GM12878 (cell line): Measurements from ENCODE around the gene DNAJC15. TPM values are rescaled to one million over a fixed set of nuclear protein-coding genes. Genes with fewer than 3 reads are reported as not detected.

Source experiments
- ATAC-seq: fragments of 200-7000 bp; cut with Tn5 transposase; 3 replicates; pipeline ENCODE4 v1.9.1; 2020; ENCODE audit warnings: mild to moderate bottlenecking, moderate library complexity
- BruUV-seq: library from RNA; stranded (reverse); fragments of 400-500 nt; replicated peaks from 2 replicates; lab custom pipeline; 2021; lab: Mats Ljungman, UMichigan
- CTCF ChIA-PET: fragments of 300-600 bp; sonication (Branson Sonifier 250); formaldehyde crosslinking; extraction: SDS; loops from one replicate; lab custom pipeline; 2021; ENCODE audit warnings: inconsistent platforms; lab: Yijun Ruan, JAX
- POLR2A ChIA-PET: fragments of 350-600 bp; formaldehyde crosslinking; extraction: SDS; loops from one replicate; lab custom pipeline; 2021; ENCODE audit warnings: inconsistent platforms; lab: Charles Lee
- RAD21 ChIA-PET: fragments of 300-600 bp; sonication (Branson Sonifier 250); formaldehyde crosslinking; loops from one replicate; lab custom pipeline; 2023; ENCODE audit warnings: antibody characterized with exemption; ENCODE audit not compliant: unreplicated experiment; lab: Charles Lee
- SMC1A ChIA-PET: fragments of 300-600 bp; sonication (Branson Sonifier 250); formaldehyde crosslinking; loops from one replicate; lab custom pipeline; 2023; ENCODE audit not compliant: unreplicated experiment, uncharacterized antibody; lab: Charles Lee
- DNase-seq: peaks from one replicate; pipeline ENCODE4 v3.0.0-alpha.2; 2011; ENCODE audit warnings: low read depth, low spot score
- FAIRE-seq: peaks from 3 replicates; lab custom pipeline; 2011; peaks lifted over from hg19 to GRCh38; lab: Jason Lieb, UNC
- H2AFZ ChIP-seq: 2 replicates; pipeline ENCODE4 v1.6.0; 2011; ENCODE audit warnings: low read depth, low read length, control low read depth; ENCODE audit not compliant: control insufficient read depth
- H3K27ac ChIP-seq: 2 replicates; pipeline ENCODE4 v1.5.1; 2011; ENCODE audit warnings: control low read depth; ENCODE audit not compliant: control insufficient read depth, insufficient read depth
- H3K27me3 ChIP-seq, 2 experiments: replicated peaks in 1 of 2; 2 replicates each; pipeline versions ENCODE4 v1.6.0 to v1.6.1; 2011; ENCODE audit warnings: low read length in 1 of 2; ENCODE audit not compliant: control insufficient read depth in 2 of 2, insufficient read depth in 2 of 2
- H3K36me3 ChIP-seq, 2 experiments: 2 replicates each; pipeline ENCODE4 v1.5.1; 2011; ENCODE audit warnings: low read length in 1 of 2; ENCODE audit not compliant: control insufficient read depth in 2 of 2, insufficient read depth in 2 of 2
- H3K4me1 ChIP-seq: 2 replicates; pipeline ENCODE4 v1.6.1; 2011; ENCODE audit warnings: mild to moderate bottlenecking, low read length, moderate library complexity, mixed read lengths; ENCODE audit not compliant: control insufficient read depth, insufficient read depth
- H3K4me2 ChIP-seq: 2 replicates; pipeline ENCODE4 v1.6.0; 2011; ENCODE audit warnings: control low read depth; ENCODE audit not compliant: control insufficient read depth, insufficient read depth
- H3K4me3 ChIP-seq: fragments of 200-600 bp; sonication (generic); 2 replicates; pipeline ENCODE4 v1.5.1; 2016
- H3K79me2 ChIP-seq: 2 replicates; pipeline ENCODE4 v1.6.0; 2011; ENCODE audit warnings: low read length; ENCODE audit not compliant: control insufficient read depth, insufficient read depth
- H3K9ac ChIP-seq: 2 replicates; pipeline ENCODE4 v1.8.0; 2011; ENCODE audit warnings: low read length, control low read depth, mixed read lengths; ENCODE audit not compliant: control insufficient read depth, insufficient read depth
- H3K9me3 ChIP-seq: replicated peaks from 3 replicates; pipeline ENCODE4 v1.5.1; 2011; ENCODE audit warnings: mild to moderate bottlenecking, low read length; ENCODE audit not compliant: control insufficient read depth, insufficient read depth
- H4K20me1 ChIP-seq: 2 replicates; pipeline ENCODE4 v1.6.0; 2011; ENCODE audit not compliant: control insufficient read depth, insufficient read depth
- CREM ChIP-seq: IDR thresholded peaks from 2 replicates; pipeline ENCODE4 v1.6.1; 2014; ENCODE audit warnings: antibody characterized with exemption, low read depth
- EGR1 ChIP-seq, 2 experiments: IDR thresholded peaks; 1 replicate in 1 of 2; 2 replicates in 1 of 2; pipeline ENCODE4 v1.6.1; 2011 to 2012; ENCODE audit warnings: low read depth in 2 of 2, low read length in 2 of 2, borderline replicate concordance in 1 of 2, mild to moderate bottlenecking in 1 of 2, moderate library complexity in 1 of 2
- IKZF1 ChIP-seq: fragments of 450-650 bp; conservative IDR thresholded peaks from 2 replicates; pipeline ENCODE4 v1.6.1; 2017; ENCODE audit warnings: antibody characterized with exemption, mild to moderate bottlenecking
- IRF4 ChIP-seq: IDR thresholded peaks from 2 replicates; pipeline ENCODE4 v1.6.1; 2011; ENCODE audit warnings: low read depth, low read length
- KDM1A ChIP-seq: fragments of 200-600 bp; sonication (generic); IDR thresholded peaks from 2 replicates; pipeline ENCODE4 v1.6.1; 2016; ENCODE audit warnings: borderline replicate concordance
- NFYB ChIP-seq: IDR thresholded peaks from 2 replicates; pipeline ENCODE4 v1.6.1; 2011; ENCODE audit warnings: low read depth, mild to moderate bottlenecking, low read length, improper control_type of control experiment, moderate library complexity; ENCODE audit not compliant: insufficient read depth
- PAX8 ChIP-seq: fragments of 450-650 bp; IDR thresholded peaks from 2 replicates; pipeline ENCODE4 v1.6.1; 2017; ENCODE audit warnings: mild to moderate bottlenecking, moderate library complexity
- RAD51 ChIP-seq: fragments of 450-650 bp; IDR thresholded peaks from 2 replicates; pipeline ENCODE4 v1.6.1; 2016; ENCODE audit warnings: moderate library complexity, mild to moderate bottlenecking, inconsistent platforms
- ZBTB4 ChIP-seq: fragments of 450-650 bp; formaldehyde crosslinking; IDR thresholded peaks from 2 replicates; pipeline ENCODE4 v1.4.0; 2022; ENCODE audit warnings: mild to moderate bottlenecking, moderate library complexity
- ZNF592 ChIP-seq: fragments of 450-650 bp; IDR thresholded peaks from 2 replicates; pipeline ENCODE4 v1.6.1; 2017; ENCODE audit warnings: mild to moderate bottlenecking, moderate library complexity
- ZNF687 ChIP-seq: fragments of 450-650 bp; IDR thresholded peaks from 2 replicates; pipeline ENCODE4 v1.6.1; 2017; ENCODE audit warnings: mild to moderate bottlenecking, moderate library complexity
- WGBS: methylation state at CpG from one replicate; pipeline ENCODE4 v1.1.6; 2016; ENCODE audit warnings: low lambda C conversion rate; ENCODE audit not compliant: insufficient replicate concordance, insufficient coverage; ENCODE audit errors: missing lambda C conversion rate; 5-methylcytosine and 5-hydroxymethylcytosine counted together
- in situ Hi-C: fragments of 300-500 bp; cut with MboI; formaldehyde crosslinking; loops from 9 replicates; pipeline ENCODE4 v1.14.3; 2018; ENCODE audit warnings: mixed read lengths
- intact Hi-C: fragments of 100-400 bp; cut with micrococcal nuclease; formaldehyde crosslinking; loops from one replicate; pipeline ENCODE4 v1.14.2; 2022; ENCODE audit not compliant: unreplicated experiment
- polyA plus RNA-seq, 11 experiments: library from polyadenylated mRNA; depleted of rRNA in 4 of 11; unstranded in 6 of 11; stranded (reverse) in 5 of 11; fragments of >200 nt; fragmentation: Nextera tagmentation in 4 of 11; fragmentation: Illumina TruSeq in 1 of 11; extraction: Ambion mirVana in 4 of 11; extraction: Trizol in 1 of 11; gene quantifications; 1 replicate in 1 of 11; 2 replicates in 10 of 11; pipeline versions ENCODE4 v1.2.1 to v1.2.3, GENCODE V29; 2011 to 2016; ENCODE audit warnings: inconsistent platforms in 2 of 11, missing spikeins in 2 of 11, low read depth in 1 of 11
- total RNA-seq, 4 experiments: library from RNA; depleted of rRNA in 3 of 4; stranded (reverse); fragments of >200 nt in 3 of 4; fragmentation: Illumina TruSeq in 1 of 4; extraction: Trizol in 1 of 4; gene quantifications; 2 replicates each; pipeline versions ENCODE4 v1.2.1 to v1.2.3, GENCODE V29; 2013 to 2021

Gene DNAJC15
- total and polyA plus RNA-seq, 10 of the 15 experiments (the other 5 are each of a cell fraction or from before 2014, with no cell fraction given), result 13.1 to 104 (median 54.4) TPM

- CTCF ChIA-PET, result no interaction called here
- Histone ChIP-seq H4K20me1 (no peaks in the 10 kb centered on the region), H3K79me2 (no peaks in the 10 kb centered on the region), H3K27ac (no peak overlapping the region), H2AFZ (no peak overlapping the region), H3K9me3 (no peaks in the 10 kb centered on the region; the same call in 2 of the 3 replicates), H3K4me2 (no peak overlapping the region), H3K4me1 (peaks cover 11% of the 10 kb centered on the region), H3K4me3 (no peak overlapping the region), H3K36me3 (no peaks in the 10 kb centered on the region), H3K9ac (no peak overlapping the region), H3K27me3 (no peaks in the 10 kb centered on the region)
- POLR2A ChIA-PET, result no interaction called here
- no TSS peak for BruUV-seq
- FAIRE-seq (no peak), ATAC-seq (no peak), DNase-seq (no peak)
- TF ChIP-seq IKZF1, result no peak
- no peak for TF ChIP-seq KDM1A
- TF ChIP-seq RAD51, result no peak
- TF ChIP-seq EGR1 (IDR thresholded peaks at IDR 0.05; ENCODE audit: borderline replicate concordance in 1 of 2, low read depth in 2 of 2, low read length in 2 of 2), result no peak
- TF ChIP-seq ZNF592, result no peak
- TF ChIP-seq IRF4, result no peak
- TF ChIP-seq NFYB, result no peak
- no peak for TF ChIP-seq ZBTB4 (CRISPR knock-in tag)
- TF ChIP-seq PAX8, result no peak
- no peak for TF ChIP-seq ZNF687
- no peak for TF ChIP-seq CREM
- intact Hi-C loops (no loop called here), in situ Hi-C loops (no loop called here)
- SMC1A ChIA-PET, result interaction anchor here (1.0 kb wide), 1 partner anchor 12 kb away, joined by 3 read pairs; no protein-coding TSS in a partner anchor
- 98% methylated on average over 2 of the region's 2 CpGs for WGBS
- RAD21 ChIA-PET, result no interaction called here
Measured at GRCh38 chr13:43002021-43002420, 21.4 kb upstream of the DNAJC15 start.
